ENCODE data around the gene SLC47A1. TPM values are rescaled to one million over a fixed set of nuclear protein-coding genes. Genes with fewer than 3 reads are reported as not detected.
A peak's percentile ranks its signal among the peaks of the same experiment; 100 is the strongest.

Gene SLC47A1
- total and polyA plus RNA-seq, 10 of the 15 experiments (the other 5 are each of a cell fraction or from before 2014, with no cell fraction given): 0.41 TPM; not detected in 9

- TF ChIP-seq IKZF2 (IDR thresholded peaks at IDR 0.05): no peak
- no peak for TF ChIP-seq PRDM15 (CRISPR knock-in tag; IDR thresholded peaks at IDR 0.05)
- TF ChIP-seq ZNF24 (IDR thresholded peaks at IDR 0.05): no peak
- no peak for TF ChIP-seq NFXL1 (IDR thresholded peaks at IDR 0.05; ENCODE audit: borderline replicate concordance)
- no peak for TF ChIP-seq DPF2 (IDR thresholded peaks at IDR 0.05)
Observed at GRCh38 chr17:19494961-19495806, 38.5 kb upstream of the SLC47A1 start (continued).

- Histone ChIP-seq H3K4me1 (ENCODE audit: control insufficient read depth, insufficient read depth, low read length) (peaks cover 7% of the 10 kb centered on the region; the same call in 1 of the 2 replicates), H4K20me1 (ENCODE audit: control insufficient read depth, insufficient read depth) (no peaks in the 10 kb centered on the region), H2AFZ (ENCODE audit: control insufficient read depth, low read depth, low read length) (no peak overlapping the region), H3K9me3 (replicated peaks; ENCODE audit: control insufficient read depth, insufficient read depth, low read length) (no peaks in the 10 kb centered on the region), H3K36me3 (ENCODE audit: control insufficient read depth in 2 of 2, insufficient read depth in 2 of 2, low read length in 1 of 2) (no peaks in the 10 kb centered on the region), H3K27me3 (replicated peaks in 1 of 2; ENCODE audit: control insufficient read depth in 2 of 2, insufficient read depth in 2 of 2, low read length in 1 of 2) (peaks cover 0 to 2% of the 10 kb centered on the region in 2 experiments; a peak in 1 of 4 replicates), H3K4me2 (ENCODE audit: control insufficient read depth, insufficient read depth) (peak overlapping the region; percentile 1; the same call in 1 of the 2 replicates), H3K27ac (ENCODE audit: control insufficient read depth, insufficient read depth) (no peak overlapping the region), H3K9ac (ENCODE audit: control insufficient read depth, insufficient read depth, low read length) (no peak overlapping the region), H3K4me3 (no peak overlapping the region), H3K79me2 (ENCODE audit: control insufficient read depth, insufficient read depth, low read length) (no peaks in the 10 kb centered on the region)
- ChIA-PET POLR2A (no interaction called here), CTCF (no interaction called here), RAD21 (ENCODE audit: unreplicated experiment) (no interaction called here), SMC1A (ENCODE audit: uncharacterized antibody, unreplicated experiment) (no interaction called here)
- DNase-seq (ENCODE audit: low read depth, low spot score) (no peak), FAIRE-seq (no peak), ATAC-seq (no peak)
- in situ Hi-C loops (cut with MboI) (no loop called here), intact Hi-C loops (cut with micrococcal nuclease; ENCODE audit: unreplicated experiment) (no loop called here)
- 7% methylated on average over 6 of the region's 6 CpGs for WGBS (ENCODE audit: insufficient coverage, insufficient replicate concordance, low lambda C conversion rate, missing lambda C conversion rate)
- peak; percentile 13; the same call in 1 of the 2 replicates for TF ChIP-seq RUNX3 (IDR thresholded peaks at IDR 0.05; ENCODE audit: low read length)
- no peak for TF ChIP-seq CBFB (IDR thresholded peaks at IDR 0.05; ENCODE audit: low read depth)
- BruUV-seq (replicated peaks): no TSS peak
Observed at GRCh38 chr17:19495828-19496528, 37.7 kb upstream of the SLC47A1 start.

All from GM12878 (cell line).